Caco-2 (cell line): ENCODE results near the gene CAMK4. TPM values are rescaled to one million over a fixed set of nuclear protein-coding genes. Genes with fewer than 3 reads are reported as not detected.

ENCODE experiments used
- BruUV-seq: library from RNA; stranded (reverse); fragments of 400-500 nt; replicated peaks from 2 replicates; lab custom pipeline; 2021; lab: Mats Ljungman, UMichigan
- CTCF ChIA-PET: fragments of 300-600 bp; sonication (Branson Sonifier 250); formaldehyde crosslinking; loops from one replicate; lab custom pipeline; 2022; ENCODE audit warnings: antibody characterized with exemption; lab: Charles Lee
- POLR2A ChIA-PET: fragments of 300-600 bp; sonication (Branson Sonifier 250); formaldehyde crosslinking; loops from one replicate; lab custom pipeline; 2022; ENCODE audit warnings: antibody characterized with exemption; lab: Charles Lee
- DNase-seq, 2 experiments: peaks; one replicate each; pipeline versions ENCODE4 v3.0.0 to v3.0.0-alpha.2; 2020 to 2022
- H3K27me3 ChIP-seq: replicated peaks from 2 replicates; pipeline ENCODE4 v1.6.0; 2011; ENCODE audit warnings: low read length; ENCODE audit not compliant: control insufficient read depth, insufficient read depth
- H3K36me3 ChIP-seq: 2 replicates; pipeline ENCODE4 v1.5.1; 2011; ENCODE audit warnings: low read length; ENCODE audit not compliant: control insufficient read depth, insufficient read depth
- H3K4me1 ChIP-seq: fragments of 250-450 bp; sonication (Bioruptor Pico); 2 replicates; pipeline ENCODE4 v1.5.1; 2020; ENCODE audit warnings: mild to moderate bottlenecking
- H3K4me3 ChIP-seq: 2 replicates; pipeline ENCODE4 v1.5.1; 2011; ENCODE audit warnings: low read depth, mild to moderate bottlenecking, control low read depth, low read length
- H3K9me3 ChIP-seq: fragments of 250-450 bp; sonication (Bioruptor Pico); 2 replicates; pipeline ENCODE4 v1.5.1; 2020; ENCODE audit warnings: mild to moderate bottlenecking, moderate library complexity
- H3K27ac Mint-ChIP-seq: one replicate; pipeline ENCODE4 v1.8.0; 2022; ENCODE audit warnings: mixed read lengths; ENCODE audit not compliant: unreplicated experiment
- H3K27me3 Mint-ChIP-seq: one replicate; pipeline ENCODE4 v1.8.0; 2022; ENCODE audit warnings: mixed read lengths; ENCODE audit not compliant: insufficient read depth, unreplicated experiment
- H3K36me3 Mint-ChIP-seq: one replicate; pipeline ENCODE4 v1.8.0; 2022; ENCODE audit warnings: mild to moderate bottlenecking, mixed read lengths; ENCODE audit not compliant: insufficient read depth, unreplicated experiment
- H3K4me1 Mint-ChIP-seq: one replicate; pipeline ENCODE4 v1.8.0; 2022; ENCODE audit warnings: low read depth, mixed read lengths; ENCODE audit not compliant: unreplicated experiment
- H3K4me3 Mint-ChIP-seq: one replicate; pipeline ENCODE4 v1.8.0; 2022; ENCODE audit warnings: mild to moderate bottlenecking, moderate library complexity, mixed read lengths; ENCODE audit not compliant: unreplicated experiment
- H3K9me3 Mint-ChIP-seq: one replicate; pipeline ENCODE4 v1.8.0; 2022; ENCODE audit warnings: mixed read lengths; ENCODE audit not compliant: unreplicated experiment
- intact Hi-C: fragments of 100-400 bp; cut with micrococcal nuclease; formaldehyde crosslinking; loops from one replicate; pipeline ENCODE4 v1.10.0; 2022; ENCODE audit not compliant: unreplicated experiment
- total RNA-seq: library from RNA; stranded (reverse); gene quantifications from 2 replicates; pipeline ENCODE4 v1.2.3, GENCODE V29; 2022
- TF ChIP-seq, protein P1 (sequence below), 2 experiments: fragments of 200-600 bp in 1 of 2; IDR thresholded peaks; 1 replicate in 1 of 2; 2 replicates in 1 of 2; pipeline versions ENCODE4 v1.5.1 to v1.8.0; 2011 to 2022; ENCODE audit warnings: antibody characterized with exemption in 1 of 2, control low read depth in 1 of 2, inconsistent platforms in 1 of 2, low read depth in 1 of 2, low read length in 1 of 2, mild to moderate bottlenecking in 1 of 2, moderate library complexity in 1 of 2; ENCODE audit not compliant: insufficient read depth in 1 of 2, severe bottlenecking in 1 of 2, unreplicated experiment in 1 of 2

The CAMK4 gene
- total RNA-seq, 1 experiment from 2014 or later: not detected

DNA sequence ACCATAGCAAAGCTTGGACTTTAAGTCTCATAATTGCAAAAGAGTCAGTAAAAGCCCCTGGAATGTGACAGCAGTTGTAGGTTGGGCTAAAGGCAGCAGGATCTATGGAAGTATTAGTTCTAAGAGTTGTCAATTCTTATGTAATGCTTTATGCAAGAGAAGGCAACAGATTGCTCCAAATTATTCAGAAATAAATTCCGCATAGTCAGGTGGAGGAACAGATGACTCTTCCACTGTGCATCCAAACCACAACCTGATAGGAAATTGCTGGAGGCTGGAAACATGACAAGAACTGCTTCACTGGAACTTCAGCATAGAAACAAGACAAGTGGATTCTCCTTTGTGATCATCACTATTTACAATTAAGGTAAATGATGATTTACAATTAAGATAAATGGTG is 187.1 kb downstream of the CAMK4 start:
- Mint-ChIP-seq H3K36me3 (no peaks in the 10 kb centered on the region), H3K4me3 (no peak overlapping the region), H3K4me1 (no peaks in the 10 kb centered on the region), H3K27ac (no peak overlapping the region), H3K27me3 (peaks cover 2% of the 10 kb centered on the region), H3K9me3 (no peaks in the 10 kb centered on the region)
- no TSS peak for BruUV-seq
- Histone ChIP-seq H3K4me3 (no peak overlapping the region), H3K36me3 (no peaks in the 10 kb centered on the region), H3K9me3 (no peaks in the 10 kb centered on the region), H3K27me3 (no peaks in the 10 kb centered on the region), H3K4me1 (no peaks in the 10 kb centered on the region)
- POLR2A ChIA-PET: no interaction called here
- no peak for DNase-seq
- intact Hi-C loops: no loop called here
- CTCF ChIA-PET: no interaction called here
- TF ChIP-seq, protein P1, sequence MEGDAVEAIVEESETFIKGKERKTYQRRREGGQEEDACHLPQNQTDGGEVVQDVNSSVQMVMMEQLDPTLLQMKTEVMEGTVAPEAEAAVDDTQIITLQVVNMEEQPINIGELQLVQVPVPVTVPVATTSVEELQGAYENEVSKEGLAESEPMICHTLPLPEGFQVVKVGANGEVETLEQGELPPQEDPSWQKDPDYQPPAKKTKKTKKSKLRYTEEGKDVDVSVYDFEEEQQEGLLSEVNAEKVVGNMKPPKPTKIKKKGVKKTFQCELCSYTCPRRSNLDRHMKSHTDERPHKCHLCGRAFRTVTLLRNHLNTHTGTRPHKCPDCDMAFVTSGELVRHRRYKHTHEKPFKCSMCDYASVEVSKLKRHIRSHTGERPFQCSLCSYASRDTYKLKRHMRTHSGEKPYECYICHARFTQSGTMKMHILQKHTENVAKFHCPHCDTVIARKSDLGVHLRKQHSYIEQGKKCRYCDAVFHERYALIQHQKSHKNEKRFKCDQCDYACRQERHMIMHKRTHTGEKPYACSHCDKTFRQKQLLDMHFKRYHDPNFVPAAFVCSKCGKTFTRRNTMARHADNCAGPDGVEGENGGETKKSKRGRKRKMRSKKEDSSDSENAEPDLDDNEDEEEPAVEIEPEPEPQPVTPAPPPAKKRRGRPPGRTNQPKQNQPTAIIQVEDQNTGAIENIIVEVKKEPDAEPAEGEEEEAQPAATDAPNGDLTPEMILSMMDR (IDR thresholded peaks at IDR 0.05; ENCODE audit: insufficient read depth in 1 of 2, low read depth in 1 of 2, low read length in 1 of 2, severe bottlenecking in 1 of 2, unreplicated experiment in 1 of 2): no peak

DNA sequence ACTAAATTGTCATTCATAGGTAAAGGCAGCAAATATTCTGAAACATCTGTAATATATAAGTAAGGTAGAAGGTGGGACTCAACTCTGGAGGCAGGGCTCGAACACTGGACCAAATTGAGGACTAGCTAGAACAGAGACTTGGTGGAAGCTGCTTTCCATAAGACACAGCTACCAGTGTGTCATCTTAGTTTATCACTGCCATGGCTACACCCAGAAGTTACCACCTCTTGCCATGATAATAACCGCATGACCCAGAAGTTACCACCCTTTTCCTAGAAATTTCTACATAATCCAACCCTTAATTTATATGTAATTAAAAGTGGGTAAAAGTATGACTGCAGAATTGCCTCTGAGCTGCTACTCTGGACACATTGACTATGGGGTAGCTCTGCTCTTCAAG is 188.4 kb downstream of the CAMK4 start:
- Mint-ChIP-seq H3K27me3 (peaks cover 2% of the 10 kb centered on the region), H3K36me3 (no peaks in the 10 kb centered on the region), H3K9me3 (no peaks in the 10 kb centered on the region), H3K4me3 (no peak overlapping the region), H3K27ac (no peak overlapping the region), H3K4me1 (no peaks in the 10 kb centered on the region)
- no peaks in the 10 kb centered on the region for H3K27me3 ChIP-seq
- POLR2A ChIA-PET: no interaction called here
- TF ChIP-seq, protein P1 (IDR thresholded peaks at IDR 0.05; ENCODE audit: insufficient read depth in 1 of 2, low read depth in 1 of 2, low read length in 1 of 2, severe bottlenecking in 1 of 2, unreplicated experiment in 1 of 2): no peak
- intact Hi-C loops: no loop called here
- no peaks in the 10 kb centered on the region for H3K4me1 ChIP-seq
- H3K4me3 ChIP-seq: no peak overlapping the region
- H3K36me3 ChIP-seq: no peaks in the 10 kb centered on the region
- CTCF ChIA-PET: no interaction called here
- no TSS peak for BruUV-seq
- no peak for DNase-seq
- no peaks in the 10 kb centered on the region for H3K9me3 ChIP-seq

DNA sequence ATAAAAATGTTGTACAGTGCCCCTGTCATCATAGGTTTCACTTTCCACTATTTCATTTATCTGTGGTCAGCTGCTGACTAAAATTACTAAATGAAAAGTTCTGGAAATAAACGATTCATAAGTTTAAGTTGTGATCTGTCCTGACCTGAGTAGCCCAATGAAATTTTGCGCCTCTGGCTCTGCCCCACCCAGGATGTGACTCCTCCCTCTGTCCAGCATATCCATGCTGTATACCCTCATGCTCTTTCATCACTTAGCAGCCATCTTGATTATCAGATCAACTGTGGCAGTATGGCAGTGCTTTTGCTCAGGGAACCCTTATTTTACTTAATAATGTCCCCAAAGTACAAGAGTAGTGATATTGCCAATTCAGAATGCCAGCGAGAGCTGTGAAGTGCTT is 190.9 kb downstream of the CAMK4 start:
- no peaks in the 10 kb centered on the region for H3K9me3 Mint-ChIP-seq
- BruUV-seq: no TSS peak

More for the DNA sequence above, 190.9 kb downstream of the CAMK4 start:
- CTCF ChIA-PET: no interaction called here
- Mint-ChIP-seq H3K4me3 (no peak overlapping the region), H3K27me3 (peaks cover 2% of the 10 kb centered on the region), H3K36me3 (no peaks in the 10 kb centered on the region), H3K27ac (no peak overlapping the region), H3K4me1 (no peaks in the 10 kb centered on the region)
- POLR2A ChIA-PET: no interaction called here
- intact Hi-C loops: no loop called here
- TF ChIP-seq, protein P1 (IDR thresholded peaks at IDR 0.05; ENCODE audit: insufficient read depth in 1 of 2, low read depth in 1 of 2, low read length in 1 of 2, severe bottlenecking in 1 of 2, unreplicated experiment in 1 of 2): no peak
- Histone ChIP-seq H3K36me3 (no peaks in the 10 kb centered on the region), H3K4me3 (no peak overlapping the region), H3K27me3 (no peaks in the 10 kb centered on the region), H3K4me1 (no peaks in the 10 kb centered on the region), H3K9me3 (no peaks in the 10 kb centered on the region)
- DNase-seq: no peak
